Vagina (tissue), 2 donors: ENCODE results near the gene MFSD12. TPM values are rescaled to one million over a fixed set of nuclear protein-coding genes. Genes with fewer than 3 reads are reported as not detected.
A peak's percentile ranks its signal among the peaks of the same experiment; 100 is the strongest.

Experiments
- DNase-seq, 2 donors: peaks; one replicate each; pipeline ENCODE4 v3.0.0-alpha.2; 2017; ENCODE audit errors: extremely low spot score in 2 of 2
- H3K27ac ChIP-seq: fragments of 200-600 bp; sonication (generic); one replicate; pipeline ENCODE4 v1.5.1; 2019
- H3K27me3 ChIP-seq: fragments of 200-600 bp; sonication (generic); one replicate; pipeline ENCODE4 v1.5.1; 2019
- H3K36me3 ChIP-seq, 2 donors: fragments of 200-600 bp; sonication (generic); one replicate each; pipeline ENCODE4 v1.5.1; 2017 to 2019
- H3K4me1 ChIP-seq: fragments of 200-600 bp; sonication (generic); one replicate; pipeline ENCODE4 v1.5.1; 2019
- H3K4me3 ChIP-seq, 2 donors: fragments of 200-600 bp; sonication (generic); 1 replicate in 1 of 2; 2 replicates in 1 of 2; pipeline ENCODE4 v1.5.1; 2016 to 2019
- H3K9me3 ChIP-seq: fragments of 200-600 bp; sonication (generic); one replicate; pipeline ENCODE4 v1.5.1; 2019
- CTCF ChIP-seq, 3 experiments: fragments of 450-650 bp in 2 of 3; fragments of 200-600 bp in 1 of 3; sonication (generic) in 1 of 3; IDR thresholded peaks; one replicate each; pipeline ENCODE4 v1.5.1; 2017 to 2019; ENCODE audit warnings: antibody characterized with exemption in 3 of 3, mild to moderate bottlenecking in 2 of 3, moderate library complexity in 2 of 3
- POLR2A ChIP-seq, 2 donors: fragments of 450-650 bp; IDR thresholded peaks; one replicate each; pipeline ENCODE4 v1.6.1; 2017; ENCODE audit warnings: antibody characterized with exemption in 2 of 2, mild to moderate bottlenecking in 2 of 2, moderate library complexity in 2 of 2
- POLR2AphosphoS5 ChIP-seq, 2 donors: sonication (generic); formaldehyde crosslinking; IDR thresholded peaks; one replicate each; pipeline ENCODE4 v1.9.0; 2017; ENCODE audit warnings: antibody characterized with exemption in 2 of 2, mild to moderate bottlenecking in 2 of 2, low read depth in 1 of 2; ENCODE audit not compliant: insufficient read depth in 1 of 2
- intact Hi-C: fragments of 100-400 bp; cut with DNase I; formaldehyde crosslinking; loops from one replicate; pipeline ENCODE4 v1.15.1; 2023
- total RNA-seq: library from RNA; depleted of rRNA; stranded (reverse); fragments of >200 nt; gene quantifications from one replicate; pipeline ENCODE4 v1.2.3, GENCODE V29; 2016

MFSD12 gene
- total RNA-seq, 1 donor from 2014 or later = 48.4 TPM

- Histone ChIP-seq H3K36me3 (no peaks in the 10 kb centered on the region), H3K4me1 (peaks cover 14% of the 10 kb centered on the region), H3K9me3 (no peaks in the 10 kb centered on the region), H3K27me3 (no peaks in the 10 kb centered on the region), H3K4me3 (no peak overlapping the region), H3K27ac (no peak overlapping the region)
- intact Hi-C loops = no loop called here
- no peak for DNase-seq
- TF ChIP-seq CTCF (IDR thresholded peaks at IDR 0.05) = no peak
- TF ChIP-seq POLR2A (IDR thresholded peaks at IDR 0.05) = no peak
These were observed 32.6 kb upstream of the MFSD12 start for GRCh38 chr19:3589949-3590348.

- no peak for TF ChIP-seq POLR2AphosphoS5 (IDR thresholded peaks at IDR 0.05; ENCODE audit: insufficient read depth in 1 of 2, low read depth in 1 of 2)
- TF ChIP-seq POLR2A (IDR thresholded peaks at IDR 0.05) = no peak
- TF ChIP-seq CTCF (IDR thresholded peaks at IDR 0.05) = no peak
- no peak overlapping the region for H3K4me3 ChIP-seq
- no peak overlapping the region for H3K27ac ChIP-seq
These were observed 32.1 kb upstream of the MFSD12 start for GRCh38 chr19:3589439-3589838.

GRCh38 chr19:3586707-3587346 is 29.4 kb upstream of the MFSD12 start:
- Histone ChIP-seq H3K9me3 (no peaks in the 10 kb centered on the region), H3K4me3 (no peak overlapping the region), H3K27me3 (no peaks in the 10 kb centered on the region), H3K4me1 (peaks cover 14% of the 10 kb centered on the region), H3K27ac (no peak overlapping the region), H3K36me3 (no peaks in the 10 kb centered on the region)
- TF ChIP-seq POLR2A (IDR thresholded peaks at IDR 0.05) (no peak), CTCF (IDR thresholded peaks at IDR 0.05) (no peak), POLR2AphosphoS5 (IDR thresholded peaks at IDR 0.05; ENCODE audit: insufficient read depth in 1 of 2, low read depth in 1 of 2) (no peak)
- intact Hi-C loops = loop anchor here (2.0 kb wide), 1 partner anchor 32 kb away; no protein-coding TSS in a partner anchor
- DNase-seq = no peak

More at GRCh38 chr19:3589439-3589838, 32.1 kb upstream of the MFSD12 start:
- Histone ChIP-seq H3K36me3 (no peaks in the 10 kb centered on the region), H3K27me3 (no peaks in the 10 kb centered on the region), H3K4me1 (peaks cover 14% of the 10 kb centered on the region), H3K9me3 (no peaks in the 10 kb centered on the region)
- DNase-seq = no peak
- intact Hi-C loops = no loop called here

GRCh38 chr19:3586127-3586626 is 28.8 kb upstream of the MFSD12 start:
- Histone ChIP-seq H3K27ac (no peak overlapping the region), H3K4me1 (peaks cover 14% of the 10 kb centered on the region), H3K27me3 (no peaks in the 10 kb centered on the region), H3K36me3 (no peaks in the 10 kb centered on the region), H3K9me3 (no peaks in the 10 kb centered on the region), H3K4me3 (peak overlapping the region; percentile 31 to 50)
- DNase-seq = no peak
- TF ChIP-seq POLR2AphosphoS5 (IDR thresholded peaks at IDR 0.05; ENCODE audit: insufficient read depth in 1 of 2, low read depth in 1 of 2) = no peak
- peak in 1 of 3 experiments; percentile 19 for TF ChIP-seq CTCF (IDR thresholded peaks at IDR 0.05)
- intact Hi-C loops = loop anchor here (2.0 kb wide), 1 partner anchor 33 kb away; no protein-coding TSS in a partner anchor
